Measurements from ENCODE around the gene EREG. TPM values are rescaled to one million over a fixed set of nuclear protein-coding genes. Genes with fewer than 3 reads are reported as not detected.

Gene EREG
- total and polyA plus RNA-seq, 2 of the 8 experiments (the other 6 are each of a cell fraction or from before 2014, with no cell fraction given), result not detected

GRCh38 chr4:74362347-74362746 lies 2.6 kb upstream of the EREG start:
- H3K27me3 ChIP-seq (replicated peaks in 1 of 4; ENCODE audit: control insufficient read depth in 3 of 4, extremely low read depth in 1 of 4, insufficient read depth in 3 of 4, low read length in 3 of 4), result peaks cover 0 to 12% (median 6%) of the 10 kb centered on the region in 4 experiments; a peak in 4 of 7 replicates
- H2BK120ac ChIP-seq (replicated peaks; ENCODE audit: low read depth, low read length), result no peak overlapping the region
- FAIRE-seq, result no peak
- 90% methylated on average over 3 of the region's 3 CpGs; no CpG with 5 or more reads in 1 of the 2 experiments for WGBS, 2 experiments (ENCODE audit: extremely low coverage in 1 of 2, insufficient coverage in 1 of 2, insufficient read length in 1 of 2, insufficient replicate concordance in 2 of 2, low coverage in 1 of 2, low lambda C conversion rate in 2 of 2, missing lambda C conversion rate in 1 of 2)
- H4K8ac ChIP-seq (ENCODE audit: extremely low read depth, insufficient read depth, low read length), result no peak overlapping the region
- H3K18ac ChIP-seq (ENCODE audit: extremely low read depth, low read length), result no peak overlapping the region
- H2BK12ac ChIP-seq (ENCODE audit: low read depth, low read length), result no peak overlapping the region
- H3K79me2 ChIP-seq (ENCODE audit: control insufficient read depth in 1 of 2, insufficient read depth in 2 of 2, low read length in 2 of 2), result no peaks in the 10 kb centered on the region
- H3K23me2 ChIP-seq (ENCODE audit: low read depth, low read length), result peaks cover 13% of the 10 kb centered on the region
- H2AFZ ChIP-seq (ENCODE audit: low read length), result no peak overlapping the region
- no peaks in the 10 kb centered on the region for H4K20me1 ChIP-seq (replicated peaks in 1 of 2; ENCODE audit: control insufficient read depth in 1 of 2, insufficient read depth in 2 of 2, low read length in 2 of 2)
- ChIA-PET CTCF (ENCODE audit: partially characterized antibody) (interaction anchor here (0.7 kb wide), 1 partner anchor 154 kb away, joined by 4 read pairs; no protein-coding TSS in a partner anchor), POLR2A (ENCODE audit: partially characterized antibody) (no interaction called here)
- H2BK20ac ChIP-seq (ENCODE audit: low read length), result no peak overlapping the region
- H2BK15ac ChIP-seq (ENCODE audit: low read length), result no peak overlapping the region
- H2BK5ac ChIP-seq (ENCODE audit: low read depth, low read length), result no peak overlapping the region
- no peak overlapping the region for H3K4me3 ChIP-seq (ENCODE audit: extremely low read depth in 1 of 4, insufficient read depth in 2 of 4, low read depth in 3 of 4, low read length in 4 of 4)
- H3K79me1 ChIP-seq (ENCODE audit: low read depth, low read length), result no peaks in the 10 kb centered on the region
- H3K9me3 ChIP-seq (ENCODE audit: insufficient read depth in 2 of 2, low read depth in 1 of 2, low read length in 1 of 2), result no peaks in the 10 kb centered on the region
- no peak overlapping the region for H3K4ac ChIP-seq (replicated peaks; ENCODE audit: insufficient read length, low read depth, low read length)
- no peak overlapping the region for H3K56ac ChIP-seq (replicated peaks; ENCODE audit: insufficient read length, low read depth, low read length)
- H3K9ac ChIP-seq (replicated peaks in 1 of 4; ENCODE audit: extremely low read depth in 1 of 4, low read depth in 3 of 4, low read length in 3 of 4), result no peak overlapping the region
- H3K23ac ChIP-seq (ENCODE audit: insufficient read length), result no peak overlapping the region
- DNase-seq (ENCODE audit: low read depth in 1 of 2, low spot score in 2 of 2), result no peak
- no peak overlapping the region for H3K4me2 ChIP-seq (ENCODE audit: insufficient read depth in 1 of 2, low read depth in 2 of 2, low read length in 2 of 2)
- no peaks in the 10 kb centered on the region for H3K36me3 ChIP-seq (ENCODE audit: control insufficient read depth in 2 of 4, insufficient read depth in 4 of 4, low read length in 3 of 4)
- peaks cover 0 to 7% (median 1%) of the 10 kb centered on the region in 4 experiments; a peak in 3 of 7 replicates for H3K4me1 ChIP-seq (replicated peaks in 1 of 4; ENCODE audit: control insufficient read depth in 3 of 4, insufficient read depth in 4 of 4, low read length in 3 of 4)
- TF ChIP-seq CHD2 (IDR thresholded peaks at IDR 0.05; ENCODE audit: low read length) (no peak), TCF12 (IDR thresholded peaks at IDR 0.05; ENCODE audit: low read depth, low read length) (no peak), KDM5A (IDR thresholded peaks at IDR 0.05; ENCODE audit: low read length) (no peak), RAD21 (IDR thresholded peaks at IDR 0.05 in 1 of 2, conservative IDR thresholded peaks at IDR 0.05 in 1 of 2; ENCODE audit: low read depth in 2 of 2, low read length in 2 of 2) (no peak), SRF (IDR thresholded peaks at IDR 0.05; ENCODE audit: low read depth, low read length) (no peak), FOSL1 (IDR thresholded peaks at IDR 0.05; ENCODE audit: insufficient read depth, low read depth, low read length) (no peak), PHF8 (conservative IDR thresholded peaks at IDR 0.05; ENCODE audit: low read depth, low read length) (no peak), MAX (IDR thresholded peaks at IDR 0.05) (no peak), JUND (IDR thresholded peaks at IDR 0.05; ENCODE audit: low read length) (no peak), ATF3 (IDR thresholded peaks at IDR 0.05; ENCODE audit: insufficient read depth, low read depth, low read length) (no peak), GABPA (IDR thresholded peaks at IDR 0.05; ENCODE audit: borderline replicate concordance, insufficient read depth, low read length) (no peak)
- no peak overlapping the region for H3K14ac ChIP-seq (ENCODE audit: insufficient read length)
- H3K27ac ChIP-seq (ENCODE audit: low read depth, low read length), result no peak overlapping the region
- H4K91ac ChIP-seq (replicated peaks; ENCODE audit: insufficient read length, low read length), result no peak overlapping the region
- no peak overlapping the region for H4K5ac ChIP-seq (ENCODE audit: insufficient read length, low read depth, low read length)
- no peak overlapping the region for H2AK5ac ChIP-seq (ENCODE audit: low read depth, low read length)
